Stimulated activated CD4-positive, alpha-beta T cell treated with anti-CD3 and anti-CD28 coated beads, Interleukin-15, amount 100 ng/mL, for 48 hours (primary cell): ENCODE results near the gene TPSG1.
"Not testable (repeated sequence)": the region's sequence is repeated elsewhere in the genome, so short reads cannot be mapped to it uniquely, and the experiment has no call there.

Source experiments
- DNase-seq, 2 donors: peaks; one replicate each; pipeline ENCODE4 v3.0.0-alpha.2; 2020; ENCODE audit warnings: low read depth in 2 of 2

TPSG1 gene

GRCh38 chr16:1256874-1257322, 31.8 kb upstream of the TPSG1 start:
- no peak for DNase-seq

GRCh38 chr16:1256296-1256873, 31.3 kb upstream of the TPSG1 start:
- DNase-seq: not testable (repeated sequence)

DNA sequence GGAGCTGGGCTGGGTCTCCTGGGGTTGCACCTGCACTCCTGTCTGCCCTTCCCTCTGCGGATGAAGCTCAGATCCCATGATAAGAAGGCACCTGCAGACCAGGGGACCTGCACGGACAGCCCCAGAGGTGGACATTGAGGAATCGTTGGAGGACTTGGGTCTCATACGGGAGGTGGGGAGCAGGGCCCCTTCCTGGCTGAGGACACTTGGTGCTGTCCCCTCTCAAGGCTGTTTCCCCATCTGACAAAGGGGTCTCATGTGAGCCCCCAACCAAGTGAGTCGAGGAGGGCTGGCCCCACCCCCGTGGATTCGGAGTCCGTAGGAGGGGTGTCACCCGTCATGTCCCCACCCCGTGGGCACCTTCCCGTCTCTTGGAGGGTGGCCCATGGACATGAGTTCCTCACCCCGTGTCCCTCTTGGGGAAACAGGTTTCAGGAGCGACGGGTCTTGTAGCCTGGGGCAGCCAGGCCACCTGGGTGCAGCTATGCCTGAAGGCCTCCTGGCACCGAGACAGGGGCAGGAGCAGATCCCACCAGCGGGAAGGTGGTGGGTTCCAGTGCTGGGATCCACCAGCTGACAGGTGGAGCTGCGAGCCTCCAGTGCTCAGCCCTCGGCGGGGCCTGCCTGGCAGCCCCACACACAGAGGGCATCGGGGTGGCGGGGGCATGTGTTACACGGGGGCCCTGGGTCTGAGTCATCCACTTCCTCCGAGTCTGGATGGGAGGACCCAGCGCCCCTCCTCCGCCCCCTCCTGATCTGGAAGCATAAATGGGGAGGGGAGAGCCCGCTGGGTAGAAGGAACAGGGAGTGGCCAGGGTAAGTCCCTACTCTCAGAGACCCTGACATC, 30.4 kb upstream of the TPSG1 start, which contains the start of gene TPSD1:
Gene TPSD1 (plus strand): TSS at position 794 of the 847 bp plus-strand sequence. CDS start 212 bp downstream, outside the sequence.
- DNase-seq: not testable (repeated sequence)

GRCh38 chr16:1254821-1255220, 29.8 kb upstream of the TPSG1 start:
- DNase-seq: not testable (repeated sequence)

- not testable (repeated sequence) for DNase-seq
These were observed 28.8 kb upstream of the TPSG1 start for GRCh38 chr16:1253701-1254364.

- DNase-seq: not testable (repeated sequence)
These were observed 24.1 kb upstream of the TPSG1 start for GRCh38 chr16:1249031-1249755.

DNA sequence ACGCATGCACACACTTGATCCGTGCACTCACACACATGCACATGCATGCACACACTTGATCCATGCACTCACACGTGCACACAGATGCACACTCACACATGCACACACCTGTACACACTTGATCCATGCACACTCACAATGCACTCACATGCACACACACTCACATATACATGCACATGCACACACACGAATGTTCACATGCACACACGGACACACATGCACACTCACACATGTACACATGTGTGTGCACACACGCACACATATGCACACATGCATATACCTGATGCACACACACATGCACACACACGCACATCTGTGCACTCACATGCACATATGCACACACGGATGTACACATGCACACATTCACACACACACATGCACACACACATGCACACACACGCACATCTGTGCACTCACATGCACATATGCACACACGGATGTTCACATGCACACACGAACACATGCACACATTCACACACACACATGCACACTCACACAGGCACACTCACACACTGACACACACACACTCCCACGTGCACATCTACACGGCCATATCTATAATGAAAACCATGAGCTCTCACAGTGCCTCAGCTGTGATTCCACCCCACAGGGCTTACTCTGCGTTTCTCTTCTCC, 23.0 kb upstream of the TPSG1 start:
- DNase-seq: not testable (repeated sequence)

DNA sequence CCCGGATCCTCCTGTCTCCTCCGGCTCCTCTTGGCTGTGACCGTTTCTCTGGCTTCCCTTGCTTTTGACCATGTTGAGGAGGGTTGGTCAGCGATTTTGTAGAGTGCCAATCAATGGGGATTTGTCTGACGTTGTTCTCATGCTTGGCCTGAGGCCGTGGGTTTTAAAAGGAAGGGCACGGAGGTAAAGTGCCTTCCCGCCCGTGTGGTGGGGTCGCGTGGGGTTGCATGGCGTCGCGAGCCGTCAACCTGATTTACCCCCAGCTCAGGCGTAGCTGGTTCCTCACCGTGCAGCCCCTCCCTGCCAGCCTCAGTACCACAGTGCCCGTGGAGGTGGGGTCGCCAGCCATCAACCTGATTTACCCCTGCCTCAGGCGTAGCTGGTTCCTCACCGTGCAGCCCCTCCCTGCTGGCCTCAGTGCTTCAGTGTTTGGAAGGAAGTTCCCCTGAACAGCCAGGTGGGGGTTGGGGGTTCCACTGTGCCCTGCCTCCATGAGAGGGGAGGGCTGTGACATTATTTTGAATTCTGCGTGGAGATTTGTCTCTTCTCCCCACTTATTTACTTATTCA, 20.5 kb upstream of the TPSG1 start:
- no peak for DNase-seq

DNA sequence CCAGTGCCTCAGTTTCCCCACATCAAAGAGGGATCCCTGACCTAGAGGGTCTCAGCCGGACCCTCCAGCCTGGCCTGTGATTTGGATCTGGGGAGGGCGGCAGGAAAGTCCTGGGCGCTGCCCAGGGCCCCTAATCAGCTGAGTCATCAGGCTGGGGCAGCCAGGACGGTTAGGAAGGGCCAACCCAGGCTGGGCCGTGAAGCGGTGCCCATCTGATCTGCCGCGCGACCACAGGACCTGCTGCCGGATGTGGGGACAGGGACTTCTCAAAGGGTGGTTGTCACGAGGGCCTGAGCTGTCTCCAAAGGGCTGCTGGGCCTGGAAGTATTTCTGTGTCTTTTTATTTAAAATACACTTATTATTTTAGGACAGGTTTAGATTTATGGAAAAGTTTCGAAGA, 19.8 kb upstream of the TPSG1 start:
- no peak for DNase-seq

- not testable (repeated sequence) for DNase-seq
These were observed 19.1 kb upstream of the TPSG1 start for GRCh38 chr16:1243907-1244850.

GRCh38 chr16:1243363-1243762, 18.3 kb upstream of the TPSG1 start:
- DNase-seq: not testable (repeated sequence)

DNA sequence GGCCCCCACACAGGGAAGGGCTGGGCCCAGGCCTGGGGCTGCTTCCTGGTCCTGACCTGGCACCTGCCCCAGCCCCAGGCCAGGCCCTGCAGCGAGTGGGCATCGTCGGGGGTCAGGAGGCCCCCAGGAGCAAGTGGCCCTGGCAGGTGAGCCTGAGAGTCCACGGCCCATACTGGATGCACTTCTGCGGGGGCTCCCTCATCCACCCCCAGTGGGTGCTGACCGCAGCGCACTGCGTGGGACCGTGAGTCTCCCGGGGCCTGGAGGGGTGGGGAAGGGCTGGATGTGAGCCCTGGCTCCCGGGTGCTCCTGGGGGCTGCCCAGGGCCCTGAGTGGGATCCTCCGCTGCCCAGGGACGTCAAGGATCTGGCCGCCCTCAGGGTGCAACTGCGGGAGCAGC, 16.0 kb upstream of the TPSG1 start:
- DNase-seq: not testable (repeated sequence)

- DNase-seq: not testable (repeated sequence)
These were observed 15.4 kb upstream of the TPSG1 start, which contains the start of gene TPSAB1 for GRCh38 chr16:1240436-1240835. TSS of gene TPSAB1 (plus strand) at chr16:1240705. CDS start at chr16:1240939, 234 bp downstream.

- DNase-seq: not testable (repeated sequence)
These were observed 14.5 kb upstream of the TPSG1 start for GRCh38 chr16:1239575-1239974.

GRCh38 chr16:1238909-1239308, 13.8 kb upstream of the TPSG1 start:
- not testable (repeated sequence) for DNase-seq

DNA sequence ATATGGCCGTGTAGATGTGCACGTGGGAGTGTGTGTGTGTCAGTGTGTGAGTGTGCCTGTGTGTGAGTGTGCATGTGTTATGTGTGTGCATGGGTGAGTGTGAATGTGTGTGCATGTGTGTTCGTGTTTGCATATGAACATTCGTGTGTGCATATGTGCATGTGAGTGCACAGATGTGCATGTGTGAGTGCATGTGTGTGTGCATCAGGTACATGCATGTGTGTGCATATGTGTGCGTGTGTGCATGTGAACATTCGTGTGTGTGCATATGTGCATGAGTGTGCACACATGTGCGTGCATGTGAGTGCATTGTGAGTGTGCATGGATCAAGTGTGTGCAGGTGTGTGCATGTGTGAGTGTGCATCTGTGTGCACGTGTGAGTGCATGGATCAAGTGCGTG, 12.9 kb upstream of the TPSG1 start:
- no peak for DNase-seq

DNA sequence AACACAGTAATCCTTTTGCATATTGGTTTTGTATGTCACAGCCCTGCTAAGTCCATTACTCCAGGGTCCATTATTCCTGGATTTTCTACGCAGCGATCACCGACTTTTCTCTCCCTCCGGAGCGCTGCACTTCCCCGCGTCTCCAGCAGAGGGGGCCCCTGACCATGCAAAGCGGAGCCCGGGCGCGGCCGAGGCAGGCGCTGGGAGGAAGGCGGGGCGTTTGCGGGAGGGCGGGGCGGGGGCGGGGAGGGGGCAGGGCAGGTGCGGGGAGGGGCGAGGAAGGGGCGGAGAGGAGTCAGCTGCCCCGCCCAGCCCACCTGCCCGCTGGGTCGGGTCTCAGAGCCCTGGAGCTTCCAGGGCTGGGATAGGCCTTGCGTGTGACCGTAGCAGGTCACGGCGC, 11.6 kb upstream of the TPSG1 start:
- not testable (repeated sequence) for DNase-seq

GRCh38 chr16:1232049-1232748, 7.1 kb upstream of the TPSG1 start:
- not testable (repeated sequence) for DNase-seq

DNA sequence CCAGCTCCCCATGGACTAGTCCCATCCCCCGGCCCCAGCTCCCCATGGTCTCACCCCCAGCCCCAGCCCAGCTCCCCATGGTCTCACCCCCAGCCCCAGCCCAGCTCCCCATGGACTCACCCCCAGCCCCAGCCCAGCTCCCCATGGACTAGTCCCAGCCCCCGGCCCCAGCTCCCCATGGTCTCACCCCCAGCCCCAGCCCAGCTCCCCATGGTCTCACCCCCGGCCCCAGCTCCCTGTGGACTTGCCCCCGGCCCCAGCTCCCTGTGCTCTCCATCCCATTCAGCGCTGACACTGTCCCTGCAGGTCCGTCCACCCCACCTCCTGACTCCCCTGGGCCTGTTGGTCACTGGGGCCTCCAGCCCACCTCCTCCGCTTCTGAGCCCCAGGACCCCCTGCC, 6.2 kb upstream of the TPSG1 start:
- not testable (repeated sequence) for DNase-seq
